Stimulated activated CD4-positive, alpha-beta T cell treated with anti-CD3 and anti-CD28 coated beads, TNF-alpha, amount 100 ng/mL, for 4 hours (primary cell): ENCODE measurements around the gene CPSF4.

Experiments
- DNase-seq, 3 experiments: peaks; one replicate each; pipeline ENCODE4 v3.0.0-alpha.2; 2020; ENCODE audit warnings: low read depth in 3 of 3

CPSF4 gene

GRCh38 chr7:99438573-99439480 is at the start of gene CPSF4, which contains the start of gene PTCD1:
Gene CPSF4 (plus strand): TSS chr7:99438943. CDS start chr7:99439083, 140 bp downstream.
Gene PTCD1 (minus strand): TSS chr7:99438798. CDS start chr7:99435242, 3,556 bp downstream.
- DNase-seq, result peak; percentile 83 to 89 (median 84)

- DNase-seq, result no peak
These were observed 49.0 kb upstream of the CPSF4 start for GRCh38 chr7:99389772-99390171.

- DNase-seq, result no peak
These were observed 47.7 kb upstream of the CPSF4 start for GRCh38 chr7:99390941-99391602.

GRCh38 chr7:99392046-99392445 is 46.7 kb upstream of the CPSF4 start:
- no peak for DNase-seq

GRCh38 chr7:99392659-99393354 is 45.9 kb upstream of the CPSF4 start:
- peak; percentile 63 to 68 (median 64) for DNase-seq

- DNase-seq, result no peak
These were observed 45.2 kb upstream of the CPSF4 start for GRCh38 chr7:99393355-99394187.

GRCh38 chr7:99394188-99394502 is 44.6 kb upstream of the CPSF4 start:
- DNase-seq, result no peak

- no peak for DNase-seq
These were observed 43.0 kb upstream of the CPSF4 start for GRCh38 chr7:99395616-99396327.

GRCh38 chr7:99396418-99397296 is 42.1 kb upstream of the CPSF4 start:
- no peak for DNase-seq

- DNase-seq, result no peak
These were observed 41.3 kb upstream of the CPSF4 start for GRCh38 chr7:99397297-99397983.

GRCh38 chr7:99398891-99399445 is 39.8 kb upstream of the CPSF4 start:
- DNase-seq, result no peak

- DNase-seq, result no peak
These were observed 39.1 kb upstream of the CPSF4 start for GRCh38 chr7:99399597-99399996.

- no peak for DNase-seq
These were observed 35.9 kb upstream of the CPSF4 start for GRCh38 chr7:99402854-99403253.

- no peak for DNase-seq
These were observed 35.0 kb upstream of the CPSF4 start for GRCh38 chr7:99403764-99404163.

GRCh38 chr7:99404235-99404976 is 34.3 kb upstream of the CPSF4 start:
- DNase-seq, result no peak

GRCh38 chr7:99404977-99405320 is 33.8 kb upstream of the CPSF4 start:
- no peak for DNase-seq

- no peak for DNase-seq
These were observed 32.2 kb upstream of the CPSF4 start for GRCh38 chr7:99406557-99406956.

GRCh38 chr7:99407872-99408378 is 30.8 kb upstream of the CPSF4 start:
- peak in 1 of 3 experiments; percentile 25 for DNase-seq
